Naive B cell (primary cell): Measurements from ENCODE around the gene ADGRL3. TPM values are rescaled to one million over a fixed set of nuclear protein-coding genes. Genes with fewer than 3 reads are reported as not detected.
A peak's percentile ranks its signal among the peaks of the same experiment; 100 is the strongest.

Experiments used
- ATAC-seq, 2 donors: fragments of 150-1000 bp; cut with Tn5 transposase; 2 replicates each; pipeline ENCODE4 v1.10.0; 2021; ENCODE audit warnings: low read depth in 2 of 2, mild to moderate bottlenecking in 2 of 2, moderate library complexity in 2 of 2
- DNase-seq: peaks from one replicate; pipeline ENCODE4 v3.0.0; 2022
- H3K27ac Mint-ChIP-seq, 6 donors: one replicate each; pipeline ENCODE4 v1.8.0; 2020 to 2022; ENCODE audit warnings: mild to moderate bottlenecking in 6 of 6, mixed read lengths in 6 of 6, moderate library complexity in 5 of 6, inconsistent platforms in 2 of 6
- H3K27me3 Mint-ChIP-seq, 3 donors: one replicate each; pipeline ENCODE4 v1.8.0; 2021 to 2022; ENCODE audit warnings: mixed read lengths in 3 of 3, mild to moderate bottlenecking in 1 of 3
- H3K36me3 Mint-ChIP-seq, 2 donors: one replicate each; pipeline ENCODE4 v1.8.0; 2020 to 2022; ENCODE audit warnings: mixed read lengths in 2 of 2, inconsistent platforms in 1 of 2, mild to moderate bottlenecking in 1 of 2
- H3K4me1 Mint-ChIP-seq, 3 donors: one replicate each; pipeline ENCODE4 v1.8.0; 2020 to 2022; ENCODE audit warnings: mixed read lengths in 3 of 3, inconsistent platforms in 1 of 3, mild to moderate bottlenecking in 1 of 3, moderate library complexity in 1 of 3
- H3K4me3 Mint-ChIP-seq, 8 donors: one replicate each; pipeline ENCODE4 v1.8.0; 2020 to 2022; ENCODE audit warnings: mild to moderate bottlenecking in 8 of 8, mixed read lengths in 8 of 8, moderate library complexity in 8 of 8, inconsistent platforms in 2 of 8
- H3K9me3 Mint-ChIP-seq, 7 donors: one replicate each; pipeline ENCODE4 v1.8.0; 2020 to 2022; ENCODE audit warnings: mixed read lengths in 7 of 7, mild to moderate bottlenecking in 5 of 7, inconsistent platforms in 2 of 7, moderate library complexity in 1 of 7
- polyA plus RNA-seq, 6 donors: library from polyadenylated mRNA; unstranded; fragments of 300-500 nt; fragmentation: Illumina TruSeq; gene quantifications; one replicate each; pipeline ENCODE4 v1.2.3, GENCODE V29; 2021; ENCODE audit warnings: low read depth in 6 of 6

The ADGRL3 gene
- polyA plus RNA-seq, 6 donors from 2014 or later: not detected

DNA sequence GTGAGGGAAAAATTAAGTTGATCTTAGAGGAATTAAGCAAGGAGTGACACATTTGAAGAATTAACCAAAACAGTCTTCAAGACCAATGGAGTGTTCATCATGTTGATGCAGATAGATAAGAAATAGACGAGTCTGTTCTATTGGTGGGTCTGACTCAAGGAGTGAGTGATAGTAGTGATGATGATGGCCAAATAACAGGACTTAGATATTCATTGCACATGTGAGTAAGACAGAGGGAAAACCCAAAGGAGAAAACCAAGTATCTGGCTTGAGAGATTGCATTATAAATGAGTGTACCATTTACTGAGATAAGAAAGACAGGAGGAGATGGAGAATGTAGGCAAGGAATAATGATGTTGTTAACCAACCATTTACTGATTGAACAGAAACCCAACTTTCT is 321.3 kb downstream of the ADGRL3 start:
- no peaks in the 10 kb centered on the region for H3K36me3 Mint-ChIP-seq
- peaks cover 0 to 14% (median 6%) of the 10 kb centered on the region in 7 donors for H3K9me3 Mint-ChIP-seq
- no peaks in the 10 kb centered on the region for H3K27me3 Mint-ChIP-seq
- no peak overlapping the region for H3K27ac Mint-ChIP-seq
- no peak for DNase-seq
- no peaks in the 10 kb centered on the region for H3K4me1 Mint-ChIP-seq
- ATAC-seq: no peak
- no peak overlapping the region for H3K4me3 Mint-ChIP-seq

DNA sequence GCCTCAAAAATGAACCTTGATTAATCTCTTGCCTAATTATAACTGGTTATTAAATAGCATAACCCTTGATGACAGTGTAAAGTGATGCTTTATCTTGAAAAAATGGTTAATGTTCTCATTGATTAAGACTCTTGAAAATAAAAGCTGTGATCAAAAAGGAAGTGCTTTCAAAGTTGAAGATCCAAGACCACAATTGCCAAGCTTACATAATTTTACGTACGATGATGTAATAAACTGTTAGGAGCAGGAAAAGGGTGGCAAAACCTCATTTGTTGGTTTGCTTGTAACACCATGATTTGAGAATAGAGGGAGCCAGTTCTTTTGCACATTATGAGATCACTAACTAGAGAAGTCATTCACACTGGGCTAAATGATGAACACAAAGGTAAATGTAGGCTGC is 322.2 kb downstream of the ADGRL3 start:
- Mint-ChIP-seq H3K4me1 (no peaks in the 10 kb centered on the region), H3K4me3 (no peak overlapping the region), H3K27me3 (no peaks in the 10 kb centered on the region), H3K27ac (no peak overlapping the region), H3K36me3 (no peaks in the 10 kb centered on the region), H3K9me3 (peaks cover 0 to 14% (median 6%) of the 10 kb centered on the region in 7 donors)
- ATAC-seq (no peak), DNase-seq (no peak)

DNA sequence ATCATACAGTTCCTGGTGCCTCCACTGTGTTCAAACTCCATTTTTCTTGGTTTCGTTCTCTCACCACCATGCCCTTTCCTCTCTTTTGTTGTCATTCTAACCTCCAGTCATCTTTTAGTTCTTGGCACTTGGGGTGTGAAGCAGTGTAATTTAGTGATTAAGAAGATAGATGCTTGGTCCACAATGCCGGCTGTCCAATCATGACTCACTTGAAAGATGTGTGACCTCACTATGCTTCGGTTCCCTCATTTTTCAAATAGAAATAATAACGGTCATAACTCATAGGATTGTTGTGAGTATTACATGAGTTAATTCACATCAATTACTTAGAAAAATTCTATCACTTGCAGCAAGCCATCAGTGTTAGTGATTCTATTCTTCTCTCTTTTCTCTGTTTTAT is 327.8 kb downstream of the ADGRL3 start:
- Mint-ChIP-seq H3K27me3 (no peaks in the 10 kb centered on the region), H3K4me1 (no peaks in the 10 kb centered on the region), H3K9me3 (peaks cover 1 to 9% (median 7%) of the 10 kb centered on the region in 7 donors), H3K4me3 (no peak overlapping the region), H3K27ac (no peak overlapping the region), H3K36me3 (no peaks in the 10 kb centered on the region)
- DNase-seq: no peak
- ATAC-seq: no peak

DNA sequence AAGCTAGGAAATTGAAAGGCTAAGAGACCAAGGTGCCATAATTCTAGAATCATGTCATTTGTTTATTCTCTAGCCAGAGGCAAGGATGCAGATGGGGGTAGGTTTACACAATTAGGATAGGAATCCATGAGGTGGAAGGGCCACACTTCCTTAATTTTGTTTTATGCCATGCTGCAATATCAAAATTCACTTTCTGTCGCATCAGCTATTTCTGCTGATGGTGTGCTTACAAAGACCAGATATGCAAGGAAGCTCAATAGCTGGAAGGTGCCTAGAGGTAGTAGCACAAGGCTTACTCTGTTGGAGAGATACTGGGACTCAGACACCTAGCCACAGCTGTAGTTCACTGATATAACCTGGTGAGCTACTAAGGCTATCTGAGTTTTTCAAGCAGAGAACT is 328.5 kb downstream of the ADGRL3 start:
- no peaks in the 10 kb centered on the region for H3K27me3 Mint-ChIP-seq
- no peaks in the 10 kb centered on the region for H3K4me1 Mint-ChIP-seq
- no peak overlapping the region for H3K4me3 Mint-ChIP-seq
- peaks cover 3 to 14% (median 5%) of the 10 kb centered on the region in 7 donors for H3K9me3 Mint-ChIP-seq
- no peak overlapping the region for H3K27ac Mint-ChIP-seq
- H3K36me3 Mint-ChIP-seq: no peaks in the 10 kb centered on the region
- ATAC-seq: no peak
- no peak for DNase-seq

DNA sequence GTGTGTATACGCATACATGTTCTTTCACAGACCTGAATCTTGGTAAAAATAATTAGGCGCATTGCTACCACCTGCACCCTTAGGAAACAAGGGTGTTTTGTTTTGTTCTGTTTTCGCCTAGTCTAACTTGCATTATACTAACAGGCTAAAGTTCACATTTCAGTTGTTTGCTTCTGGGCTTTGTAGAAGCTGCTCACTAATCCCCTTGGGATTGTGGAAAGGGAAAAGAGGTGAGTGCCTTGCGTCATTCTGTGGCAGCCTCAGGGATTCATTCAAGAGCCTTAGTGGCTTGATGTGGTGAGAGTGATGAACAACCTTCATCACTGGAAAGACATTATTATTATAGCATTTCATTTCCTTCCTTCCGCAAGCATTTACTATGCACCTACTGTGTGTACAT is 331.1 kb downstream of the ADGRL3 start:
- Mint-ChIP-seq H3K27ac (no peak overlapping the region), H3K4me1 (no peaks in the 10 kb centered on the region), H3K36me3 (no peaks in the 10 kb centered on the region), H3K27me3 (no peaks in the 10 kb centered on the region), H3K9me3 (peaks cover 0 to 25% (median 3%) of the 10 kb centered on the region in 7 donors), H3K4me3 (no peak overlapping the region)
- ATAC-seq: no peak
- DNase-seq: no peak

DNA sequence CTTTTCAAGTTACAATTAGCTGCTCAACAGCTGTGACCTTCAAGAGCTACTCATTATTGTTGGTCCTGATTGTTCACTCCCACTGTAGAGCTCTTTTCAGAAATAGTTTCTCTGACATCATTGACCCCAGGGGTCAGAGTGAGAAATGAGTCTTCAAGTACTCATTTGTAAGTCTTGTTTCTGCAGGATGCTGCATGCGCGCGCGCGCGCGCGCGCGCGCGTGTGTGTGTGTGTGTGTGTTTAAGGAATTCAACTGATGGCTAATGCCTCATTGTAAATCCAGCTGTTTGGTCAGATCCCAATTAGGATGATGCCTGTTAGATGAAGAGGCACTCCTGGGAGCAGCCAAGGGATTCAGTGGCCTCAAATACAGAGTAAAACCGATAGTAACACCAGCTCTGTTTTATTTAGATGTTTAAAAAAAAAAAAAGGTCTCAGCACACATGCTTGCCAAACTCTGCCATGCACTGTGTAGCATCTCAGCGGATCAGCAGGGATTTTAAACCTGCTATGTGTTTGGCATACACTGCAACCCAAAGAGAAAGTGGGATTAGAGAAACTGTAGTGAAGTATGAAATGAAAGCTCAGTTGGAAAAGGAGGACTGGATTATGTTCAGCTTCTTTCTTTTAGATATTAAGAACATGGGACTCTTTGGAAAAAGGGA is 332.3 kb downstream of the ADGRL3 start:
- no peak for DNase-seq
- no peaks in the 10 kb centered on the region for H3K27me3 Mint-ChIP-seq
- no peak for ATAC-seq
- H3K27ac Mint-ChIP-seq: no peak overlapping the region
- H3K36me3 Mint-ChIP-seq: no peaks in the 10 kb centered on the region
- H3K4me3 Mint-ChIP-seq: no peak overlapping the region
- peaks cover 0 to 30% (median 4%) of the 10 kb centered on the region in 7 donors for H3K9me3 Mint-ChIP-seq
- no peaks in the 10 kb centered on the region for H3K4me1 Mint-ChIP-seq

DNA sequence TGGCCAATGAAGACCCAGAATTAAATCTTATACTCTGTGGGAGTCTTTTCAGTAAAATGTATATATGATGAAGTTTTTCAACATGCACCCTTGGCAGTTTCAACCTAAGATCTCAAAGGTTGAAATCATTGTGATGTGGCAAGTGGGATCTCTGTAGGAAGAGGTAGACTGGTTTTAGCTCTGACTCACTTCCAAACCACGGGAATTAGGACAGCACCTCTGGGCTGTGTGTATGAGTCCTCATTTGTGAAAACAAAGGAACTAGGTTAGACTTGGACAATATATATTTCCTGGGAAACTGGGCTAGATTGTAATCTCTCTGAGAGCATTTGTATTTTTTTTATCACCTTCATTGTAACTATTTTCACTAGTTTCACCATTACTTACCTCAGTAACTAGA is 333.0 kb downstream of the ADGRL3 start:
- Mint-ChIP-seq H3K27me3 (no peaks in the 10 kb centered on the region), H3K9me3 (peaks cover 0 to 24% (median 3%) of the 10 kb centered on the region in 7 donors), H3K4me3 (no peak overlapping the region), H3K36me3 (no peaks in the 10 kb centered on the region), H3K4me1 (no peaks in the 10 kb centered on the region), H3K27ac (no peak overlapping the region)
- DNase-seq (no peak), ATAC-seq (no peak)

DNA sequence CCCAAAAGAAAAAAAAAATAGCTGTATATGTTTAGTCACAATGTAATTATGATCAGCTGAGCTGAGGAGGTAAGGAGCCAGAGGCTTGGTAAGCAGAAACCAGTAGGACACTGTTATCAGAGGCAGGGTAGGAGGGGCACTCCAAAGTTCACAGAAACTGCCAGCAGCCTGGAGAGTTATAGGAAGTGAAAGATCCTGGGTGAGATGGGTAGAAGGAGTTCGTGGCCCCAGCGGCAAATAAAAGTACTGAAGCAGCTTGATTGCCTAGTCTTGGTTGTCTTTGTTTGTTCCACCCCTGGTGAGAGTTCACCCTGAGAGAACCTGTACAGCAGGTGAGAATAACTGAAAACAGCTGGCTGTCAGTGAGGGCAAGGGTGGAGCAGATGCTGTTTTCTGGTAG is 340.8 kb downstream of the ADGRL3 start:
- no peak for ATAC-seq
- H3K4me1 Mint-ChIP-seq: no peaks in the 10 kb centered on the region
- no peak for DNase-seq
- H3K27me3 Mint-ChIP-seq: no peaks in the 10 kb centered on the region
- H3K9me3 Mint-ChIP-seq: peaks cover 0 to 8% (median 3%) of the 10 kb centered on the region in 7 donors
- no peak overlapping the region for H3K27ac Mint-ChIP-seq
- no peaks in the 10 kb centered on the region for H3K36me3 Mint-ChIP-seq
- peak overlapping the region in 1 of 8 donors; percentile 54 for H3K4me3 Mint-ChIP-seq

DNA sequence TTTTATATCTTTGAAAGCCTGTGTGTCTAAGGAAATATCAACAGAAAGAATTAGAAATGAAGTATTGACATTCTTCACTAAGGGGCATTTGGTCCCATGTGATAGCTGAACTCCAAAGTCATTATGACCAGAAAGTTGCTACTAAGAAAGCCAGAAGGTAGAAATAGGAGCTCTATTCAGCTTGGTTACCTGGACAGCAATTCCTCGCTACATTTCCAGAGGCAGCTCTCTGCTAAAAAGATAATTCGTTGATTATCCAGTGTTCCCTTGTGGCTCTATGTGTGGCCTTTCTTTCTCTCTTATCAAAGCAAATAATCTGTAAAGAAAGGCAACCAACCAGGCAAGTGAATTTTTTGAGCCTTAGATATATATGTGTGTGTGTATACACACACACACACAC is 341.3 kb downstream of the ADGRL3 start:
- no peak overlapping the region for H3K4me3 Mint-ChIP-seq
- peaks cover 0 to 8% (median 4%) of the 10 kb centered on the region in 7 donors for H3K9me3 Mint-ChIP-seq
- ATAC-seq (no peak), DNase-seq (no peak)
- H3K27me3 Mint-ChIP-seq: no peaks in the 10 kb centered on the region
- H3K27ac Mint-ChIP-seq: no peak overlapping the region
- H3K4me1 Mint-ChIP-seq: no peaks in the 10 kb centered on the region
- H3K36me3 Mint-ChIP-seq: no peaks in the 10 kb centered on the region

DNA sequence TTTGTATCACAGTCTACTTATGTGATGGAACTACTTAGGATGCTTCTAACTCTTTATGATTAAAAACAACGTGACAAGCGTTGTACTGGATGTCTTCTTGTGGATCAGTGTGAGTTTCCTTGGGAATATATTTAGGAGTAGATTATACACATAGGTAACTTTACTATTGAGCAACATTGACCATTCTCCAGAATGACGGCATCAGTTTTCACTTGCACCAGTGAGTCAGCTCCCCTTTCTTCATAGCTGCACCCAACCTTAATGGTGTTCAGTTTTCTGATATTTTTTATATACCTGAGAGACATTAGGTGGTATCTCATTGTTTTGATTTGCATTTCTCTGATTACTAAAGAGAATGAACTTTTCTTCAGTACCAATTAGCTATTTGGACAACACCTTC is 343.9 kb downstream of the ADGRL3 start:
- no peak overlapping the region for H3K4me3 Mint-ChIP-seq
- H3K4me1 Mint-ChIP-seq: no peaks in the 10 kb centered on the region
- DNase-seq (no peak), ATAC-seq (no peak)
- no peak overlapping the region for H3K27ac Mint-ChIP-seq
- H3K36me3 Mint-ChIP-seq: no peaks in the 10 kb centered on the region
- H3K27me3 Mint-ChIP-seq: no peaks in the 10 kb centered on the region
- peaks cover 3 to 11% (median 4%) of the 10 kb centered on the region in 7 donors for H3K9me3 Mint-ChIP-seq

DNA sequence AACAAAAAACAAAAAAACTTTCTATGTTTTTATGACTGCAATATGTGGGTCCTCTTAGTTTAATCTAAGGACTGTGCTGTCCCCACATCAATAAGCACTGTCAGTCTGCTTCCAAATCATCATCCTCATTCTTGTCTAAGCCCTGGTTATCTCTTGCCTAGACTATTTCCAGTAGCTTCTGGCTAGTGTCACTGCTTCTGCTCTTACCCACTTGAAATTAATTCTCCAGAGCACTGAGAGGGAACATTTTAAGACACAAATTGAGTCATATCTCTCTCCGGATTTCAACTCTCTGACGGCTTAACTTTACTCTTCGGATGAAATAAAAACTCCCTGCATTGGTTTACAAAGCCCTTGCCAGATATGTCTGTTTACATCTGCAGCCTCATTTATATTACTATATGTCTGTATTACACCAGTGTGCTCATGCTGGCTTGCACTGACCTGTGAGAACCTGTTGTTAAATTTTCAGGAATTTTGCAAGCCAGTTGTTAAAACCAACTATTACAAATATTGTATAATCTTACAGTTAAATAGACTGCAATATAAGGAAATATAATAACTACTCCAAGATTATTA is 345.9 kb downstream of the ADGRL3 start:
- Mint-ChIP-seq H3K4me1 (no peaks in the 10 kb centered on the region), H3K36me3 (no peaks in the 10 kb centered on the region), H3K4me3 (no peak overlapping the region), H3K9me3 (peaks cover 0 to 6% (median 4%) of the 10 kb centered on the region in 7 donors), H3K27me3 (no peaks in the 10 kb centered on the region), H3K27ac (no peak overlapping the region)
- ATAC-seq (no peak), DNase-seq (no peak)

DNA sequence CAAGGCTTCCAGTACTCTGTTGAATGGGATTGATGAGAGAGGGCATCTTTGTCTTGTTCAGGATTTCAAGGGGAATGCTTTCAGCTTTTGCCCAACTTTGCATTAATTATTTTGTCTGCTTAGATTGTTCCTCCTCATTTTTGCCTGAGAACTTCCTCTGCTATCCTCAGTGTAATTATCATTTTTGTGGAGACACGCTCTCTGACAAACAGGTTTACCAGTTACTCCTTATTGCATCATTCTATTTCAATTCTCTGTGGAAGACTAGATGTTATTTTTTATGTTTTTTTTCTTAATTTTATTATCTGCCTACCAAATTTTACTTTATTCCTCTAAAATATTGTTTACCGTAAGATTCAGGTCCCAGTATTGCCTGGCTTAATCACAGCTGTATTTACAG is 349.2 kb downstream of the ADGRL3 start:
- no peak overlapping the region for H3K27ac Mint-ChIP-seq
- H3K9me3 Mint-ChIP-seq: peaks cover 0 to 7% (median 4%) of the 10 kb centered on the region in 7 donors
- H3K4me3 Mint-ChIP-seq: no peak overlapping the region
- H3K27me3 Mint-ChIP-seq: no peaks in the 10 kb centered on the region
- no peaks in the 10 kb centered on the region for H3K36me3 Mint-ChIP-seq
- no peaks in the 10 kb centered on the region for H3K4me1 Mint-ChIP-seq
- DNase-seq (no peak), ATAC-seq (no peak)

DNA sequence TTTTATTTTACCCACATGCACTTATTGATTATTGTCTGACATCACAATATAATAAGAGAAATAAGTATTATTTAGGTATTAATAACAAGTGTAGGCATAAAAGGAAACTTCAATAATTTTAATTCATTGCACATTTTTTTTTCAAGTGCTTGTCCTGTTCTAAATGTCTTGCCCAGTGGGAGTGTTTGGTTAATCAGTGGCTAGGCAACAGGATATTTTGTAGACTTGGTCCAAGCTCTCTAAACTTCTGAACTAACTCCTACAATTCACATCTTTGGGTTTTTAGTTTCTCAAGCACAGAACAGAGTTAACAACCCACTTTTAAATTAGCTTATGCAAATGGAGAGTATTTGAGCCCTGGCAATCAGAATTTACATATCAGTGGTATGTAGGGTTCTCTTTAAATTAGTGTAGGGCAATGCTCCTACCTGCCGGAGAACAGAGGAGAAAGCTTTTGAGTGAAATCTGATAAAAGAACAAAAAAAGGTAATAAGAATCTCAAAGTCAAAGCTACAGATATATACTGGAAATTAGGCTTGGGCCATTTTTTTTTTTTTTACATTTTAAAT is 353.5 kb downstream of the ADGRL3 start:
- ATAC-seq: no peak
- no peaks in the 10 kb centered on the region for H3K27me3 Mint-ChIP-seq
- DNase-seq: no peak
- no peaks in the 10 kb centered on the region for H3K4me1 Mint-ChIP-seq
- H3K4me3 Mint-ChIP-seq: no peak overlapping the region
- H3K9me3 Mint-ChIP-seq: peaks cover 0 to 4% (median 0%) of the 10 kb centered on the region in 7 donors
- H3K27ac Mint-ChIP-seq: no peak overlapping the region
- H3K36me3 Mint-ChIP-seq: no peaks in the 10 kb centered on the region

DNA sequence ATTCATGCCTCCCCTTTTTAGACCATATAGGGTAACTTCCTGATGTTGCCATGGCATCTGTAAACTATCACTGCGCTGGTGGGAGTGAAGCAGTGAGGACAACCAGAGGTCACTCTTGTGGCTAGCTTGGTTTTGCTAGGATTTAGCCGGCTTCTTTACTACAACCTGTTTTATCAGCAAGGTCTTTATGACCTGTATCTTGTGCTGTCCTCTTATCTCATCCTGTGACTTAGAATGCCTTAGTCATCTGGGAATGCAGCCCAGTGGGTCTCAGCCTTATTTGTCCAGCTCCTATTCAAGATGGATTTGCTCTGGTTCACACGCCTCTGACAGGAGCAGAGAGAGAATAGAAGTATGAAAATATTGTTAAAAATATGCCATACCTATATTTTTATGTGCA is 355.7 kb downstream of the ADGRL3 start:
- Mint-ChIP-seq H3K27ac (no peak overlapping the region), H3K4me1 (no peaks in the 10 kb centered on the region), H3K36me3 (no peaks in the 10 kb centered on the region), H3K27me3 (no peaks in the 10 kb centered on the region), H3K4me3 (no peak overlapping the region), H3K9me3 (peaks cover 0 to 4% (median 0%) of the 10 kb centered on the region in 7 donors)
- no peak for DNase-seq
- ATAC-seq: no peak
